G401.6 (cell line): Measurements from ENCODE around the gene ATRN.
A peak's percentile ranks its signal among the peaks of the same experiment; 100 is the strongest.
"Not testable (repeated sequence)": the region's sequence is repeated elsewhere in the genome, so short reads cannot be mapped to it uniquely, and the experiment has no call there.

ENCODE experiments used
- FAIRE-seq: peaks from 2 replicates; lab custom pipeline; 2012; peaks lifted over from hg19 to GRCh38; lab: Jason Lieb, UNC

ATRN gene

GRCh38 chr20:3470208-3470626 is 601 bp upstream of the ATRN start:
- FAIRE-seq = no peak

- no peak for FAIRE-seq
Observed at GRCh38 chr20:3471397-3472021, 691 bp downstream of the ATRN start.

- FAIRE-seq = no peak
Observed at GRCh38 chr20:3472105-3472504, 1.3 kb downstream of the ATRN start.

GRCh38 chr20:3473324-3473723 is 2.5 kb downstream of the ATRN start:
- no peak for FAIRE-seq

- no peak for FAIRE-seq
Observed at GRCh38 chr20:3473944-3474343, 3.1 kb downstream of the ATRN start.

- FAIRE-seq = not testable (repeated sequence)
Observed at GRCh38 chr20:3477003-3477860, 6.4 kb downstream of the ATRN start.

- FAIRE-seq = no peak
Observed at GRCh38 chr20:3477861-3478544, 7.2 kb downstream of the ATRN start.

- FAIRE-seq = no peak
Observed at GRCh38 chr20:3479025-3479424, 8.2 kb downstream of the ATRN start.

- FAIRE-seq = no peak
Observed at GRCh38 chr20:3479759-3480615, 9.2 kb downstream of the ATRN start.

GRCh38 chr20:3483309-3483708 is 12.5 kb downstream of the ATRN start:
- FAIRE-seq = no peak

GRCh38 chr20:3483784-3484183 is 13.0 kb downstream of the ATRN start:
- FAIRE-seq = no peak

- FAIRE-seq = no peak
Observed at GRCh38 chr20:3485913-3486312, 15.1 kb downstream of the ATRN start.

- peak; percentile 23 for FAIRE-seq
Observed at GRCh38 chr20:3486850-3487249, 16.0 kb downstream of the ATRN start.

- FAIRE-seq = peak; percentile 96
Observed at GRCh38 chr20:3492669-3493068, 21.9 kb downstream of the ATRN start.

- no peak for FAIRE-seq
Observed at GRCh38 chr20:3494218-3494617, 23.4 kb downstream of the ATRN start.

- no peak for FAIRE-seq
Observed at GRCh38 chr20:3502878-3503277, 32.1 kb downstream of the ATRN start.

GRCh38 chr20:3505148-3505547 is 34.3 kb downstream of the ATRN start:
- no peak for FAIRE-seq

- FAIRE-seq = no peak
Observed at GRCh38 chr20:3509064-3509463, 38.2 kb downstream of the ATRN start.

GRCh38 chr20:3510110-3510509 is 39.3 kb downstream of the ATRN start:
- no peak for FAIRE-seq

GRCh38 chr20:3512239-3512638 is 41.4 kb downstream of the ATRN start:
- FAIRE-seq = not testable (repeated sequence)

- no peak for FAIRE-seq
Observed at GRCh38 chr20:3514012-3514642, 43.3 kb downstream of the ATRN start.
